Activated T-cell treated with anti-CD3 and anti-CD28 coated beads for 48 hours (primary cell): Measurements from ENCODE around the gene CCDC159.

Experiments used
- DNase-seq: peaks from one replicate; pipeline ENCODE4 v3.0.0-alpha.2; 2020; ENCODE audit warnings: low read depth

Gene CCDC159

GRCh38 chr19:11390933-11391680, 44.8 kb downstream of the CCDC159 start:
- no peak for DNase-seq

- DNase-seq = no peak
Measured at GRCh38 chr19:11397089-11397610, 50.8 kb downstream of the CCDC159 start.

GRCh38 chr19:11399667-11400066, 53.3 kb downstream of the CCDC159 start:
- DNase-seq = no peak

GRCh38 chr19:11400798-11401197, 54.5 kb downstream of the CCDC159 start:
- DNase-seq = no peak

- no peak for DNase-seq
Measured at GRCh38 chr19:11401808-11402543, 55.7 kb downstream of the CCDC159 start.
